Prostate gland (tissue), 2 donors: Measurements from ENCODE around the gene EIPR1.

ENCODE experiments used
- POLR2A ChIP-seq: fragments of 450-650 bp; IDR thresholded peaks from one replicate; pipeline ENCODE4 v1.6.1; 2016; ENCODE audit warnings: antibody characterized with exemption, mild to moderate bottlenecking
- TF ChIP-seq, protein P1 (sequence below), 4 experiments: fragments of 200-600 bp in 2 of 4; fragments of 450-650 bp in 2 of 4; sonication (generic) in 2 of 4; IDR thresholded peaks; 1 replicate in 3 of 4; 2 replicates in 1 of 4; pipeline ENCODE4 v1.5.1; 2016 to 2019; ENCODE audit warnings: antibody characterized with exemption in 4 of 4, mild to moderate bottlenecking in 2 of 4, moderate library complexity in 2 of 4

DNA sequence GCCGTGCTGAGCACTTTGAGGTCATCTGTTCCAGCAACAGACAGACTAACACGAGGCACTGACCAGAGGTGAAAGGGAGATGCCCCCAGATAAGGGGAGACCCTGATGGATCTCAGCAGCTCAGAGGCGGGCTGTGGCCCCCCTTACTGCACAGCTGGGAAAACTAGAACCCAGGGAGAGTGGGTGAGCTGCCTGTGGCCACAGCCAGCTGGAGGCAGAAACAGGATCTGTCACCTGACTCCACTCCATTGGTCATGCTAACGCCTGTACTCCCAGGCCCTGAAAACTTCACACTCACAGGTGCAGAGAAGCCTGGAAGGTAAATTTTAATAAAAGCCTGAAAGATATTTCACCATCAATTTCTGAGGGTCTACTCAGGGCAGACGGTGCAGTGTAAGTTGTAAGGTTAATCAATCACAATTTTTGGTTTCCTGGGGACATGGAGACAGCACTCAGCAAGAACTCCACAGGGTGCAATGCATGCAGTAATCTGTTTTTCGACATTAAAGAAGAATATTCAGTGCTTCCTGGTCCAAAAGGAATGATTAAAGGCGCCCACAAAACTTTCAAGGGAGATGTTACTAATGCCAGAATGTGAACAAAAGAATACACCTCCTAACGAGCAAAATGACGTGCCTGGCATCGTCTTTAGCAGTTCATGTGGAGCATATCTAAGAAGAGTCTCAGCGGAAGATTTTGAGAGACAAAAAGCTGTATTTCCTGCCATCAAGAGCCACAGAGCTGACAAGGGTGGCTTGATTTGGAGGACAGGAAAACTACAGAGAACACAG is 173.4 kb downstream of the EIPR1 start:
- TF ChIP-seq, protein P1, sequence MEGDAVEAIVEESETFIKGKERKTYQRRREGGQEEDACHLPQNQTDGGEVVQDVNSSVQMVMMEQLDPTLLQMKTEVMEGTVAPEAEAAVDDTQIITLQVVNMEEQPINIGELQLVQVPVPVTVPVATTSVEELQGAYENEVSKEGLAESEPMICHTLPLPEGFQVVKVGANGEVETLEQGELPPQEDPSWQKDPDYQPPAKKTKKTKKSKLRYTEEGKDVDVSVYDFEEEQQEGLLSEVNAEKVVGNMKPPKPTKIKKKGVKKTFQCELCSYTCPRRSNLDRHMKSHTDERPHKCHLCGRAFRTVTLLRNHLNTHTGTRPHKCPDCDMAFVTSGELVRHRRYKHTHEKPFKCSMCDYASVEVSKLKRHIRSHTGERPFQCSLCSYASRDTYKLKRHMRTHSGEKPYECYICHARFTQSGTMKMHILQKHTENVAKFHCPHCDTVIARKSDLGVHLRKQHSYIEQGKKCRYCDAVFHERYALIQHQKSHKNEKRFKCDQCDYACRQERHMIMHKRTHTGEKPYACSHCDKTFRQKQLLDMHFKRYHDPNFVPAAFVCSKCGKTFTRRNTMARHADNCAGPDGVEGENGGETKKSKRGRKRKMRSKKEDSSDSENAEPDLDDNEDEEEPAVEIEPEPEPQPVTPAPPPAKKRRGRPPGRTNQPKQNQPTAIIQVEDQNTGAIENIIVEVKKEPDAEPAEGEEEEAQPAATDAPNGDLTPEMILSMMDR (IDR thresholded peaks at IDR 0.05), result no peak
- no peak for TF ChIP-seq POLR2A
